SU-DHL-6 (cell line): ENCODE data around the gene FBN2.

Experiments
- H2AFZ ChIP-seq: fragments of 200-600 bp; sonication (generic); 2 replicates; pipeline ENCODE4 v1.6.1; 2014; ENCODE audit warnings: low read depth, mild to moderate bottlenecking, moderate library complexity, mixed read lengths, antibody characterized with exemption, low read length; ENCODE audit not compliant: severe bottlenecking
- H3F3A ChIP-seq: fragments of 200-600 bp; shearing (Covaris generic); 2 replicates; pipeline ENCODE4 v1.6.0; 2016; ENCODE audit warnings: antibody characterized with exemption, mild to moderate bottlenecking; ENCODE audit not compliant: insufficient read depth
- H3K27ac ChIP-seq: fragments of 200-600 bp; sonication (generic); 2 replicates; pipeline ENCODE4 v1.5.1; 2016; ENCODE audit warnings: low read depth, mild to moderate bottlenecking, low read length, moderate library complexity, mixed read lengths
- H3K27me3 ChIP-seq: fragments of 200-600 bp; sonication (generic), shearing (Covaris generic); 2 replicates; pipeline ENCODE4 v1.6.0; 2014; ENCODE audit warnings: mild to moderate bottlenecking, low read length
- H3K36me3 ChIP-seq: fragments of 200-600 bp; sonication (generic); 2 replicates; pipeline ENCODE4 v1.6.1; 2014; ENCODE audit warnings: mild to moderate bottlenecking, low read length, mixed read lengths
- H3K4me2 ChIP-seq: fragments of 300-600, 200-600 bp; shearing (Covaris generic), sonication (generic); 2 replicates; pipeline ENCODE4 v1.6.0; 2014; ENCODE audit warnings: low read length, low read depth, mild to moderate bottlenecking; ENCODE audit not compliant: poor library complexity, severe bottlenecking
- H3K4me3 ChIP-seq: fragments of 200-600 bp; sonication (generic); 2 replicates; pipeline ENCODE4 v1.5.1; 2014; ENCODE audit warnings: antibody characterized with exemption, low read length, mild to moderate bottlenecking, mixed read lengths; ENCODE audit not compliant: insufficient read depth, poor library complexity, severe bottlenecking
- H3K79me2 ChIP-seq: fragments of 200-600 bp; sonication (generic); 2 replicates; pipeline ENCODE4 v1.6.1; 2014; ENCODE audit warnings: mild to moderate bottlenecking, low read length, moderate library complexity; ENCODE audit not compliant: insufficient read depth
- H3K9ac ChIP-seq: fragments of 200-600 bp; sonication (generic); 2 replicates; pipeline ENCODE4 v1.7.0; 2014; ENCODE audit warnings: mild to moderate bottlenecking, low read length
- H3K9me2 ChIP-seq: fragments of 200-600 bp; sonication (generic); replicated peaks from 2 replicates; pipeline ENCODE4 v1.6.1; 2014; ENCODE audit warnings: low read length; ENCODE audit not compliant: insufficient read depth
- H3K9me3 ChIP-seq: fragments of 200-600 bp; sonication (generic); 2 replicates; pipeline ENCODE4 v1.6.1; 2014; ENCODE audit warnings: low read length, mixed read lengths; ENCODE audit not compliant: insufficient read depth
- H4K20me1 ChIP-seq: fragments of 200-600 bp; sonication (generic); 2 replicates; pipeline ENCODE4 v1.6.1; 2014; ENCODE audit warnings: low read depth, mild to moderate bottlenecking, antibody characterized with exemption, low read length, moderate library complexity, mixed read lengths
- CTCF ChIP-seq: fragments of 200-600 bp; sonication (generic); IDR thresholded peaks from one replicate; pipeline ENCODE4 v1.5.1; 2017; ENCODE audit warnings: antibody characterized with exemption, mild to moderate bottlenecking, low read length, moderate library complexity; ENCODE audit not compliant: insufficient read depth, poor library complexity, severe bottlenecking
- EZH2phosphoT487 ChIP-seq: fragments of 200-600 bp; sonication (generic), shearing (Covaris generic); conservative IDR thresholded peaks from 2 replicates; pipeline ENCODE4 v1.6.1; 2018; ENCODE audit warnings: mild to moderate bottlenecking, antibody characterized with exemption, low read length, moderate library complexity, mixed read lengths

FBN2 gene

GRCh38 chr5:128427921-128428320, 110.1 kb downstream of the FBN2 start:
- no peaks in the 10 kb centered on the region for H3K9me3 ChIP-seq
- H4K20me1 ChIP-seq = no peaks in the 10 kb centered on the region
- H3F3A ChIP-seq = no peaks in the 10 kb centered on the region
- H2AFZ ChIP-seq = no peak overlapping the region
- H3K9ac ChIP-seq = no peak overlapping the region
- no peak overlapping the region for H3K27ac ChIP-seq
- TF ChIP-seq EZH2phosphoT487 (no peak), CTCF (no peak)
- no peaks in the 10 kb centered on the region for H3K27me3 ChIP-seq
- H3K4me3 ChIP-seq = no peak overlapping the region
- H3K36me3 ChIP-seq = no peaks in the 10 kb centered on the region
- no peaks in the 10 kb centered on the region for H3K79me2 ChIP-seq
- no peak overlapping the region for H3K4me2 ChIP-seq
- H3K9me2 ChIP-seq = no peaks in the 10 kb centered on the region

GRCh38 chr5:128426090-128426534, 111.9 kb downstream of the FBN2 start:
- H3K27me3 ChIP-seq = no peaks in the 10 kb centered on the region
- no peak overlapping the region for H3K9ac ChIP-seq
- H3K27ac ChIP-seq = no peak overlapping the region
- no peaks in the 10 kb centered on the region for H3K79me2 ChIP-seq
- H3F3A ChIP-seq = no peaks in the 10 kb centered on the region
- no peaks in the 10 kb centered on the region for H3K9me2 ChIP-seq
- no peaks in the 10 kb centered on the region for H3K9me3 ChIP-seq
- no peaks in the 10 kb centered on the region for H3K36me3 ChIP-seq
- no peaks in the 10 kb centered on the region for H4K20me1 ChIP-seq
- no peak overlapping the region for H2AFZ ChIP-seq
- H3K4me3 ChIP-seq = no peak overlapping the region
- no peak overlapping the region for H3K4me2 ChIP-seq
- TF ChIP-seq EZH2phosphoT487 = no peak
- no peak for TF ChIP-seq CTCF

GRCh38 chr5:128424646-128425045, 113.4 kb downstream of the FBN2 start:
- Histone ChIP-seq H3K27me3 (no peaks in the 10 kb centered on the region), H3F3A (no peaks in the 10 kb centered on the region), H3K4me2 (no peak overlapping the region), H3K9me3 (no peaks in the 10 kb centered on the region), H4K20me1 (no peaks in the 10 kb centered on the region), H3K9ac (no peak overlapping the region), H2AFZ (no peak overlapping the region), H3K79me2 (no peaks in the 10 kb centered on the region), H3K27ac (no peak overlapping the region), H3K36me3 (no peaks in the 10 kb centered on the region), H3K9me2 (no peaks in the 10 kb centered on the region), H3K4me3 (no peak overlapping the region)
- TF ChIP-seq CTCF = no peak
- no peak for TF ChIP-seq EZH2phosphoT487
